K562 (cell line): ENCODE measurements around the gene NDUFA3. TPM values are rescaled to one million over a fixed set of nuclear protein-coding genes. Genes with fewer than 3 reads are reported as not detected.

Source experiments
- CBX3 ChIP-seq, 2 experiments: IDR thresholded peaks; 1 replicate in 1 of 2; 2 replicates in 1 of 2; pipeline ENCODE4 v1.6.1; 2012; ENCODE audit warnings: inconsistent platforms in 2 of 2, low read length in 2 of 2, borderline replicate concordance in 1 of 2, control low read depth in 1 of 2
- GTF2F1 ChIP-seq: IDR thresholded peaks from 2 replicates; pipeline ENCODE4 v1.6.1; 2011; ENCODE audit warnings: low read depth, low read length, improper control_type of control experiment
- HDAC6 ChIP-seq: IDR thresholded peaks from 2 replicates; pipeline ENCODE4 v1.6.1; 2012; ENCODE audit warnings: low read depth, mild to moderate bottlenecking, control low read depth, inconsistent platforms, low read length, moderate library complexity
- KAT2B ChIP-seq: IDR thresholded peaks from one replicate; pipeline ENCODE4 v1.6.1; 2012; ENCODE audit warnings: low read depth, mild to moderate bottlenecking, control low read depth, inconsistent platforms, low read length, moderate library complexity
- NCOA6 ChIP-seq: fragments of 450-650 bp; IDR thresholded peaks from 2 replicates; pipeline ENCODE4 v1.6.1; 2017; ENCODE audit warnings: mild to moderate bottlenecking
- PHF20 ChIP-seq: fragments of 450-650 bp; IDR thresholded peaks from 2 replicates; pipeline ENCODE4 v1.6.1; 2018; ENCODE audit not compliant: partially characterized antibody
- PTTG1 ChIP-seq: fragments of 450-650 bp; IDR thresholded peaks from 2 replicates; pipeline ENCODE4 v1.6.1; 2016; ENCODE audit warnings: low read depth, mild to moderate bottlenecking, missing genetic modification characterization, missing compliant biosample characterization
- RAD51 ChIP-seq: fragments of 450-650 bp; IDR thresholded peaks from 2 replicates; pipeline ENCODE4 v1.7.1; 2016; ENCODE audit warnings: low read depth, mild to moderate bottlenecking, borderline replicate concordance
- polyA plus RNA-seq, 8 experiments: library from polyadenylated mRNA; depleted of rRNA in 4 of 8; stranded (reverse) in 5 of 8; unstranded in 3 of 8; fragments of >200 nt; fragmentation: Nextera tagmentation in 2 of 8; fragmentation: Illumina TruSeq in 1 of 8; extraction: Ambion mirVana in 2 of 8; extraction: Trizol in 1 of 8; gene quantifications; 2 replicates each; pipeline versions ENCODE4 v1.2.1 to v1.2.3, GENCODE V29; 2011 to 2014; ENCODE audit warnings: inconsistent platforms in 1 of 8, missing spikeins in 1 of 8
- total RNA-seq, 7 experiments: library from RNA; depleted of rRNA in 6 of 7; stranded (reverse); fragments of >200 nt in 6 of 7; fragmentation: Illumina TruSeq in 2 of 7; extraction: Trizol in 2 of 7; gene quantifications; 2 replicates each; pipeline versions ENCODE4 v1.2.1 to v1.2.3, GENCODE V29; 2011 to 2021; ENCODE audit warnings: low replicate concordance in 1 of 7
- TF ChIP-seq, protein P1 (sequence below), 2 experiments: fragments of 450-650 bp in 1 of 2; sonication (generic) in 1 of 2; formaldehyde crosslinking in 1 of 2; IDR thresholded peaks; 2 replicates each; pipeline versions ENCODE4 v1.7.1 to v1.9.0; 2016 to 2022; ENCODE audit warnings: inconsistent platforms in 1 of 2, mild to moderate bottlenecking in 1 of 2, missing genetic modification reagents in 1 of 2
- TF ChIP-seq, protein P2 (sequence below): fragments of 450-650 bp; conservative IDR thresholded peaks from 2 replicates; pipeline ENCODE4 v1.6.1; 2016; ENCODE audit warnings: missing genetic modification characterization, low read depth, mild to moderate bottlenecking, missing compliant biosample characterization, moderate library complexity
- TF ChIP-seq, protein P3 (sequence below): IDR thresholded peaks from 2 replicates; pipeline ENCODE4 v1.6.1; 2014; ENCODE audit warnings: antibody characterized with exemption
- TF ChIP-seq, protein P4 (sequence below): IDR thresholded peaks from 2 replicates; pipeline ENCODE4 v1.6.1; 2012; ENCODE audit warnings: low read depth, low read length, improper control_type of control experiment, borderline replicate concordance

Gene NDUFA3
- total and polyA plus RNA-seq, 9 of the 15 experiments (the other 6 are each of a cell fraction or from before 2014, with no cell fraction given) = 39.2 to 279 (median 138) TPM

DNA sequence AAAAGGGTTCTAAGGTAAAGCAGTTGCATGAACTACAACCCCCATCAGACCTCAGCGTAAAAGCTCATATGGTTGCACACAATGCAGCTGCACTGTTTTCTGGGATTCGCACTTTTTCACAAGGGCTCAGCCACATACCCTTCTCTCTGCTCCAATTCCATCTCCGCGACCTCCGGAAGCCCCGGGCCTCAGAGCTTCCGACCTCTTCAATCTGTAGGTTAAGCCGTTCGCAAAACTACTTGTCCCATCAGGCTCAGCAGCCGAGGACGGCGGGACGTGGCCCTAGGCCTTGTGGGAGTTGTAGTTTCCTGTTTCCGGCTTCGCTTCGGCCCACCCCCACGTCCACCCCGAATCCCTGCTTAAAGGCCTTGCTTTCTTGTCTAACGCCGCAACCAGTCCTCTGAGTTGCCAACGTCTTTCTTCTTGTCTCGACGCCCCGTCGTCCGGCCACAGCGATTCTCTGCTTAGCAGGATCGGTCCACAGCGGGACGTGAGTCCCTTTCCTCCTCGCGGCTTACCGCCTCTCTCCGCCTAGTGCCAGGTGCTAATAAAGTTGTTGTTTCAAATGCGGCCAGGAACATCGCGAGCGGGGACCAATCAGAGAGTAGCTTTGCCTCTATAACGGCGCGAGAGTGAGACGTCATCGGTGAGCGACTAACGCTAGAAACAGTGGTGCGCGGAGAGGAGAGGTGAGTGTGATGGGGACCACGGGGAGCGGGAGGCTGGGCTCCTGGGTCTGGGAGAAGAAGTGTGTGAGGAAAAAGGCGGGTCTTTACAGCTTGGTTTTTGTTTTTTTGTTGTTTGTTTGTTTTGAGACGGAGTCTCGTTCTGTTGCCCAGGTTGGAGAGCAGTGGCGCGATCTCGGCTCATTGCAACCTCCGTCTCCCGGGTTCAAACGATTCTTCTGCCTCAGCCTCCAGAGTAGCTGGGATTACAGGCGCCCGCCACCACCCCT lies 12.7 kb downstream of the NDUFA3 start, which contains the start of the genes PRPF31 and TFPT (continued):
- TF ChIP-seq, protein P1, sequence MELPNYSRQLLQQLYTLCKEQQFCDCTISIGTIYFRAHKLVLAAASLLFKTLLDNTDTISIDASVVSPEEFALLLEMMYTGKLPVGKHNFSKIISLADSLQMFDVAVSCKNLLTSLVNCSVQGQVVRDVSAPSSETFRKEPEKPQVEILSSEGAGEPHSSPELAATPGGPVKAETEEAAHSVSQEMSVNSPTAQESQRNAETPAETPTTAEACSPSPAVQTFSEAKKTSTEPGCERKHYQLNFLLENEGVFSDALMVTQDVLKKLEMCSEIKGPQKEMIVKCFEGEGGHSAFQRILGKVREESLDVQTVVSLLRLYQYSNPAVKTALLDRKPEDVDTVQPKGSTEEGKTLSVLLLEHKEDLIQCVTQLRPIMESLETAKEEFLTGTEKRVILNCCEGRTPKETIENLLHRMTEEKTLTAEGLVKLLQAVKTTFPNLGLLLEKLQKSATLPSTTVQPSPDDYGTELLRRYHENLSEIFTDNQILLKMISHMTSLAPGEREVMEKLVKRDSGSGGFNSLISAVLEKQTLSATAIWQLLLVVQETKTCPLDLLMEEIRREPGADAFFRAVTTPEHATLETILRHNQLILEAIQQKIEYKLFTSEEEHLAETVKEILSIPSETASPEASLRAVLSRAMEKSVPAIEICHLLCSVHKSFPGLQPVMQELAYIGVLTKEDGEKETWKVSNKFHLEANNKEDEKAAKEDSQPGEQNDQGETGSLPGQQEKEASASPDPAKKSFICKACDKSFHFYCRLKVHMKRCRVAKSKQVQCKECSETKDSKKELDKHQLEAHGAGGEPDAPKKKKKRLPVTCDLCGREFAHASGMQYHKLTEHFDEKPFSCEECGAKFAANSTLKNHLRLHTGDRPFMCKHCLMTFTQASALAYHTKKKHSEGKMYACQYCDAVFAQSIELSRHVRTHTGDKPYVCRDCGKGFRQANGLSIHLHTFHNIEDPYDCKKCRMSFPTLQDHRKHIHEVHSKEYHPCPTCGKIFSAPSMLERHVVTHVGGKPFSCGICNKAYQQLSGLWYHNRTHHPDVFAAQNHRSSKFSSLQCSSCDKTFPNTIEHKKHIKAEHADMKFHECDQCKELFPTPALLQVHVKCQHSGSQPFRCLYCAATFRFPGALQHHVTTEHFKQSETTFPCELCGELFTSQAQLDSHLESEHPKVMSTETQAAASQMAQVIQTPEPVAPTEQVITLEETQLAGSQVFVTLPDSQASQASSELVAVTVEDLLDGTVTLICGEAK (IDR thresholded peaks at IDR 0.05) = peak; percentile 100
- TF ChIP-seq, protein P1 (CRISPR knock-in tag; IDR thresholded peaks at IDR 0.05) = peak; percentile 100
- TF ChIP-seq RAD51 (no peak), CBX3 (IDR thresholded peaks at IDR 0.05; ENCODE audit: borderline replicate concordance in 1 of 2, low read length in 2 of 2) (no peak; a peak in 1 of 3 replicates), PTTG1 (tag) (no peak), NCOA6 (peak; percentile 64; the same call in 1 of the 2 replicates), HDAC6 (no peak), KAT2B (no peak), GTF2F1 (no peak), PHF20 (peak; percentile 99)
- TF ChIP-seq, protein P2, sequence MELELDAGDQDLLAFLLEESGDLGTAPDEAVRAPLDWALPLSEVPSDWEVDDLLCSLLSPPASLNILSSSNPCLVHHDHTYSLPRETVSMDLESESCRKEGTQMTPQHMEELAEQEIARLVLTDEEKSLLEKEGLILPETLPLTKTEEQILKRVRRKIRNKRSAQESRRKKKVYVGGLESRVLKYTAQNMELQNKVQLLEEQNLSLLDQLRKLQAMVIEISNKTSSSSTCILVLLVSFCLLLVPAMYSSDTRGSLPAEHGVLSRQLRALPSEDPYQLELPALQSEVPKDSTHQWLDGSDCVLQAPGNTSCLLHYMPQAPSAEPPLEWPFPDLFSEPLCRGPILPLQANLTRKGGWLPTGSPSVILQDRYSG (tag) = peak; percentile 88
- TF ChIP-seq, protein P3, sequence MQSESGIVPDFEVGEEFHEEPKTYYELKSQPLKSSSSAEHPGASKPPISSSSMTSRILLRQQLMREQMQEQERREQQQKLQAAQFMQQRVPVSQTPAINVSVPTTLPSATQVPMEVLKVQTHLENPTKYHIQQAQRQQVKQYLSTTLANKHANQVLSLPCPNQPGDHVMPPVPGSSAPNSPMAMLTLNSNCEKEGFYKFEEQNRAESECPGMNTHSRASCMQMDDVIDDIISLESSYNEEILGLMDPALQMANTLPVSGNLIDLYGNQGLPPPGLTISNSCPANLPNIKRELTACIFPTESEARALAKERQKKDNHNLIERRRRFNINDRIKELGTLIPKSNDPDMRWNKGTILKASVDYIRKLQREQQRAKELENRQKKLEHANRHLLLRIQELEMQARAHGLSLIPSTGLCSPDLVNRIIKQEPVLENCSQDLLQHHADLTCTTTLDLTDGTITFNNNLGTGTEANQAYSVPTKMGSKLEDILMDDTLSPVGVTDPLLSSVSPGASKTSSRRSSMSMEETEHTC = peak; percentile 12; the same call in 1 of the 2 replicates
- TF ChIP-seq, protein P4, sequence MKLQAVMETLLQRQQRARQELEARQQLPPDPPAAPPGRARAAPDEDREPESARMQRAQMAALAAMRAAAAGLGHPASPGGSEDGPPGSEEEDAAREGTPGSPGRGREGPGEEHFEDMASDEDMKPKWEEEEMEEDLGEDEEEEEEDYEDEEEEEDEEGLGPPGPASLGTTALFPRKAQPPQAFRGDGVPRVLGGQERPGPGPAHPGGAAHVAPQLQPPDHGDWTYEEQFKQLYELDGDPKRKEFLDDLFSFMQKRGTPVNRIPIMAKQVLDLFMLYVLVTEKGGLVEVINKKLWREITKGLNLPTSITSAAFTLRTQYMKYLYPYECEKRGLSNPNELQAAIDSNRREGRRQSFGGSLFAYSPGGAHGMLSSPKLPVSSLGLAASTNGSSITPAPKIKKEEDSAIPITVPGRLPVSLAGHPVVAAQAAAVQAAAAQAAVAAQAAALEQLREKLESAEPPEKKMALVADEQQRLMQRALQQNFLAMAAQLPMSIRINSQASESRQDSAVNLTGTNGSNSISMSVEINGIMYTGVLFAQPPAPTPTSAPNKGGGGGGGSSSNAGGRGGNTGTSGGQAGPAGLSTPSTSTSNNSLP = peak; percentile 41; the same call in 1 of the 2 replicates
